HepG2 (cell line): Measurements from ENCODE around the gene CPHXL2. TPM values are rescaled to one million over a fixed set of nuclear protein-coding genes. Genes with fewer than 3 reads are reported as not detected.
A peak's percentile ranks its signal among the peaks of the same experiment; 100 is the strongest.

Source experiments
- ARID2 ChIP-seq: sonication (generic); formaldehyde crosslinking; IDR thresholded peaks from 2 replicates; pipeline ENCODE4 v1.8.1; 2022; ENCODE audit warnings: mild to moderate bottlenecking, missing genetic modification reagents, borderline replicate concordance
- CBFB ChIP-seq: sonication (generic); formaldehyde crosslinking; IDR thresholded peaks from 2 replicates; pipeline ENCODE4 v1.4.0; 2020; ENCODE audit warnings: missing genetic modification reagents
- DR1 ChIP-seq: sonication (generic); formaldehyde crosslinking; IDR thresholded peaks from 2 replicates; pipeline ENCODE4 v1.8.0; 2021; ENCODE audit warnings: mild to moderate bottlenecking, missing genetic modification reagents, inconsistent platforms
- FOXK2 ChIP-seq: fragments of 450-650 bp; IDR thresholded peaks from 2 replicates; pipeline ENCODE4 v1.6.1; 2016
- NFE2L1 ChIP-seq: sonication (generic); formaldehyde crosslinking; IDR thresholded peaks from 2 replicates; pipeline ENCODE4 v1.4.0; 2020; ENCODE audit warnings: missing genetic modification reagents, mild to moderate bottlenecking, borderline replicate concordance
- RAD51 ChIP-seq: fragments of 450-650 bp; IDR thresholded peaks from 2 replicates; pipeline ENCODE4 v1.6.1; 2016; ENCODE audit warnings: borderline replicate concordance
- RXRA ChIP-seq: sonication (generic); formaldehyde crosslinking; IDR thresholded peaks from 2 replicates; pipeline ENCODE4 v1.5.1; 2020; ENCODE audit warnings: missing genetic modification reagents
- SRSF9 ChIP-seq: fragments of 200-400 bp; formaldehyde crosslinking; IDR thresholded peaks from 2 replicates; pipeline ENCODE4 v1.6.1; 2018; ENCODE audit warnings: borderline replicate concordance, mild to moderate bottlenecking, low read depth, low read length; ENCODE audit not compliant: insufficient read depth, poor library complexity, severe bottlenecking
- SUZ12 ChIP-seq: fragments of 150-350 bp; IDR thresholded peaks from 2 replicates; pipeline ENCODE4 v1.6.1; 2014; ENCODE audit warnings: low read depth, low read length
- TP53 ChIP-seq: sonication (generic); formaldehyde crosslinking; conservative IDR thresholded peaks from 2 replicates; pipeline ENCODE4 v1.4.0; 2020; ENCODE audit warnings: missing genetic modification reagents
- TSC22D2 ChIP-seq: sonication (generic); formaldehyde crosslinking; IDR thresholded peaks from 2 replicates; pipeline ENCODE4 v1.5.1; 2020; ENCODE audit warnings: missing genetic modification reagents, mild to moderate bottlenecking, borderline replicate concordance
- ZNF138 ChIP-seq: sonication (generic); formaldehyde crosslinking; IDR thresholded peaks from 2 replicates; pipeline ENCODE4 v1.5.0; 2020; ENCODE audit warnings: mild to moderate bottlenecking, low read depth, missing genetic modification reagents
- ZNF224 ChIP-seq: sonication (generic); formaldehyde crosslinking; IDR thresholded peaks from 2 replicates; pipeline ENCODE4 v1.5.0; 2020; ENCODE audit warnings: mild to moderate bottlenecking, missing genetic modification reagents
- ZNF530 ChIP-seq: sonication (generic); formaldehyde crosslinking; IDR thresholded peaks from 2 replicates; pipeline ENCODE4 v1.5.0; 2020; ENCODE audit warnings: low read depth, mild to moderate bottlenecking, missing genetic modification reagents
- ZNF546 ChIP-seq: sonication (generic); formaldehyde crosslinking; conservative IDR thresholded peaks from 2 replicates; pipeline ENCODE4 v1.8.1; 2023; ENCODE audit warnings: mild to moderate bottlenecking, missing genetic modification reagents
- ZNF615 ChIP-seq: sonication (generic); formaldehyde crosslinking; IDR thresholded peaks from 2 replicates; pipeline ENCODE4 v1.5.0; 2020; ENCODE audit warnings: mild to moderate bottlenecking, missing genetic modification reagents, borderline replicate concordance
- ZNF761 ChIP-seq: sonication (generic); formaldehyde crosslinking; conservative IDR thresholded peaks from 2 replicates; pipeline ENCODE4 v1.4.0; 2020; ENCODE audit warnings: mild to moderate bottlenecking, missing genetic modification reagents
- ZNF766 ChIP-seq: sonication (generic); formaldehyde crosslinking; IDR thresholded peaks from 2 replicates; pipeline ENCODE4 v1.5.0; 2020; ENCODE audit warnings: missing genetic modification reagents, borderline replicate concordance
- ZNF773 ChIP-seq: sonication (generic); formaldehyde crosslinking; IDR thresholded peaks from 2 replicates; pipeline ENCODE4 v1.4.0; 2020; ENCODE audit warnings: missing genetic modification reagents, borderline replicate concordance
- ZSCAN25 ChIP-seq: sonication (generic); formaldehyde crosslinking; IDR thresholded peaks from 2 replicates; pipeline ENCODE4 v1.8.0; 2022; ENCODE audit warnings: mild to moderate bottlenecking, missing genetic modification reagents
- polyA plus RNA-seq, 8 experiments: library from polyadenylated mRNA; depleted of rRNA in 3 of 8; stranded (reverse) in 7 of 8; unstranded in 1 of 8; fragments of >200 nt; fragmentation: Illumina TruSeq in 4 of 8; extraction: Trizol in 4 of 8; gene quantifications; 2 replicates each; pipeline versions ENCODE4 v1.2.1 to v1.2.3, GENCODE V29; 2011 to 2016; ENCODE audit warnings: low read depth in 4 of 8, missing spikeins in 1 of 8, mixed read lengths in 1 of 8; ENCODE audit not compliant: insufficient read depth in 1 of 8
- total RNA-seq, 5 experiments: library from RNA; depleted of rRNA; stranded (reverse); fragments of >200 nt; fragmentation: Illumina TruSeq; extraction: Trizol; gene quantifications; 2 replicates each; pipeline ENCODE4 v1.2.3, GENCODE V29; 2016; ENCODE audit warnings: low read depth in 1 of 5
- TF ChIP-seq, protein P1 (sequence below): IDR thresholded peaks from 2 replicates; pipeline ENCODE4 v1.6.1; 2012; ENCODE audit warnings: inconsistent platforms
- TF ChIP-seq, protein P2 (sequence below): sonication (generic); formaldehyde crosslinking; IDR thresholded peaks from 2 replicates; pipeline ENCODE4 v1.5.1; 2020; ENCODE audit warnings: missing genetic modification reagents, mild to moderate bottlenecking, borderline replicate concordance
- TF ChIP-seq, protein P3 (sequence below): sonication (generic); formaldehyde crosslinking; IDR thresholded peaks from 2 replicates; pipeline ENCODE4 v1.5.1; 2020; ENCODE audit warnings: mild to moderate bottlenecking, moderate library complexity, missing genetic modification reagents
- TF ChIP-seq, protein P4 (sequence below): sonication (generic); formaldehyde crosslinking; IDR thresholded peaks from 2 replicates; pipeline ENCODE4 v1.5.0; 2020; ENCODE audit warnings: missing genetic modification reagents
- TF ChIP-seq, protein P5 (sequence below): IDR thresholded peaks from 2 replicates; pipeline ENCODE4 v1.6.1; 2018; ENCODE audit warnings: missing genetic modification reagents, mild to moderate bottlenecking, missing compliant biosample characterization

Gene CPHXL2
- total and polyA plus RNA-seq, 2 of the 13 experiments (the other 11 are each of a cell fraction or from before 2014, with no cell fraction given): not detected

DNA sequence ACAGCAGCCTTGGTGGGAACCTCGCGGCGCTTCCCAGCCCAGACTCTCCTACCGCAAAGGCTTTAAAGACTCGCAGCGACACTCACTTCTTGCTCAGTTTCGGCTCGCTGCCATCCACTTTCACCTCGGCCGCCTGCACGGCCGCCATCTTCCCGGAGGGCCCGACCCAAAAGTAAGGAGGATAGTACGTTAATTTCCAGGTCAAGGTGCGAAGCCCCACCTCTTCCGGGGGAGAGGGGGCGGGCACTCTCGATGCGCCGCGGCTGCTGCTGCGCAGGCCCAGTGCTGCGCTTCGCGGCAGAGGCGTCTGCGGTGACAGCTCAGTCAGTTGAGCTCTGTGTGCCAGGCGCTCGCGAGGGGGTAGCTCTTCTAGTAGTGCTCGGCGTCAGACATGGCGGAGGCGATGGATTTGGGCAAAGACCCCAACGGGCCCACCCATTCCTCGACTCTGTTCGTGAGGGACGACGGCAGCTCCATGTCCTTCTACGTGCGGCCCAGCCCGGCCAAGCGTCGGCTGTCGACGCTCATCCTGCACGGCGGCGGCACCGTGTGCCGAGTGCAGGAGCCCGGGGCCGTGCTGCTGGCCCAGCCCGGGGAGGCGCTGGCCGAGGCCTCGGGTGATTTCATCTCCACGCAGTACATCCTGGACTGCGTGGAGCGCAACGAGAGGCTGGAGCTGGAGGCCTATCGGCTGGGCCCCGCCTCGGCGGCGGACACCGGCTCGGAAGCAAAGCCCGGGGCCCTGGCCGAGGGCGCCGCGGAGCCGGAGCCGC, 29.1 kb downstream of the CPHXL2 start, which contains the start of the genes KARS1 and TERF2IP (continued):
- TF ChIP-seq TP53 (CRISPR knock-in tag): no peak
- TF ChIP-seq, protein P1, sequence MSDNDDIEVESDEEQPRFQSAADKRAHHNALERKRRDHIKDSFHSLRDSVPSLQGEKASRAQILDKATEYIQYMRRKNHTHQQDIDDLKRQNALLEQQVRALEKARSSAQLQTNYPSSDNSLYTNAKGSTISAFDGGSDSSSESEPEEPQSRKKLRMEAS: peak; percentile 74
- TF ChIP-seq, protein P2, sequence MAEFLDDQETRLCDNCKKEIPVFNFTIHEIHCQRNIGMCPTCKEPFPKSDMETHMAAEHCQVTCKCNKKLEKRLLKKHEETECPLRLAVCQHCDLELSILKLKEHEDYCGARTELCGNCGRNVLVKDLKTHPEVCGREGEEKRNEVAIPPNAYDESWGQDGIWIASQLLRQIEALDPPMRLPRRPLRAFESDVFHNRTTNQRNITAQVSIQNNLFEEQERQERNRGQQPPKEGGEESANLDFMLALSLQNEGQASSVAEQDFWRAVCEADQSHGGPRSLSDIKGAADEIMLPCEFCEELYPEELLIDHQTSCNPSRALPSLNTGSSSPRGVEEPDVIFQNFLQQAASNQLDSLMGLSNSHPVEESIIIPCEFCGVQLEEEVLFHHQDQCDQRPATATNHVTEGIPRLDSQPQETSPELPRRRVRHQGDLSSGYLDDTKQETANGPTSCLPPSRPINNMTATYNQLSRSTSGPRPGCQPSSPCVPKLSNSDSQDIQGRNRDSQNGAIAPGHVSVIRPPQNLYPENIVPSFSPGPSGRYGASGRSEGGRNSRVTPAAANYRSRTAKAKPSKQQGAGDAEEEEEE (CRISPR knock-in tag): peak; percentile 54; the same call in 1 of the 2 replicates
- peak; percentile 71 for TF ChIP-seq RXRA (CRISPR knock-in tag)
- TF ChIP-seq, protein P3, sequence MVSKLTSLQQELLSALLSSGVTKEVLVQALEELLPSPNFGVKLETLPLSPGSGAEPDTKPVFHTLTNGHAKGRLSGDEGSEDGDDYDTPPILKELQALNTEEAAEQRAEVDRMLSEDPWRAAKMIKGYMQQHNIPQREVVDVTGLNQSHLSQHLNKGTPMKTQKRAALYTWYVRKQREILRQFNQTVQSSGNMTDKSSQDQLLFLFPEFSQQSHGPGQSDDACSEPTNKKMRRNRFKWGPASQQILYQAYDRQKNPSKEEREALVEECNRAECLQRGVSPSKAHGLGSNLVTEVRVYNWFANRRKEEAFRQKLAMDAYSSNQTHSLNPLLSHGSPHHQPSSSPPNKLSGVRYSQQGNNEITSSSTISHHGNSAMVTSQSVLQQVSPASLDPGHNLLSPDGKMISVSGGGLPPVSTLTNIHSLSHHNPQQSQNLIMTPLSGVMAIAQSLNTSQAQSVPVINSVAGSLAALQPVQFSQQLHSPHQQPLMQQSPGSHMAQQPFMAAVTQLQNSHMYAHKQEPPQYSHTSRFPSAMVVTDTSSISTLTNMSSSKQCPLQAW: peak; percentile 90; the same call in 1 of the 2 replicates
- TF ChIP-seq, protein P4, sequence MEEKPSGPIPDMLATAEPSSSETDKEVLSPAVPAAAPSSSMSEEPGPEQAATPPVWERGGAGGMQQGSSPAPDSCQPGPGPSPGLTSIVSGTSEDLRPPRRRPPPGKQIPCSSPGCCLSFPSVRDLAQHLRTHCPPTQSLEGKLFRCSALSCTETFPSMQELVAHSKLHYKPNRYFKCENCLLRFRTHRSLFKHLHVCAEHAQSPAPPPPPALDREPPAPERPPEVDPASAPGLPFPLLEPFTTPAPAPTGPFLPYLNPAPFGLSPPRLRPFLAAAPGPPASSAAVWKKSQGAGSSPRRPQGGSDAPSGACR: peak; percentile 69; the same call in 1 of the 2 replicates
- no peak for TF ChIP-seq SUZ12
- TF ChIP-seq ZNF224 (CRISPR knock-in tag): peak; percentile 96
- TF ChIP-seq ZNF138: 0 out of 2 replicates have a peak, but pooled peaks have one; percentile 31
- TF ChIP-seq, protein P5, sequence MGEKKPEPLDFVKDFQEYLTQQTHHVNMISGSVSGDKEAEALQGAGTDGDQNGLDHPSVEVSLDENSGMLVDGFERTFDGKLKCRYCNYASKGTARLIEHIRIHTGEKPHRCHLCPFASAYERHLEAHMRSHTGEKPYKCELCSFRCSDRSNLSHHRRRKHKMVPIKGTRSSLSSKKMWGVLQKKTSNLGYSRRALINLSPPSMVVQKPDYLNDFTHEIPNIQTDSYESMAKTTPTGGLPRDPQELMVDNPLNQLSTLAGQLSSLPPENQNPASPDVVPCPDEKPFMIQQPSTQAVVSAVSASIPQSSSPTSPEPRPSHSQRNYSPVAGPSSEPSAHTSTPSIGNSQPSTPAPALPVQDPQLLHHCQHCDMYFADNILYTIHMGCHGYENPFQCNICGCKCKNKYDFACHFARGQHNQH (CRISPR knock-in tag): peak; percentile 93
- TF ChIP-seq FOXK2: no peak
- TF ChIP-seq ZSCAN25 (CRISPR knock-in tag): peak; percentile 70; the same call in 1 of the 2 replicates
- TF ChIP-seq ARID2 (CRISPR knock-in tag): no peak
- TF ChIP-seq SRSF9: no peak
- TF ChIP-seq NFE2L1 (CRISPR knock-in tag): no peak
- TF ChIP-seq ZNF530 (CRISPR knock-in tag): no peak
- peak; percentile 41; the same call in 1 of the 2 replicates for TF ChIP-seq TSC22D2 (CRISPR knock-in tag)
- peak; percentile 48; the same call in 1 of the 2 replicates for TF ChIP-seq ZNF761 (CRISPR knock-in tag)
- no peak for TF ChIP-seq RAD51
- no peak for TF ChIP-seq ZNF615 (CRISPR knock-in tag)
- peak; percentile 97 for TF ChIP-seq ZNF546 (CRISPR knock-in tag)
- peak; percentile 65; the same call in 1 of the 2 replicates for TF ChIP-seq DR1
- peak; percentile 80 for TF ChIP-seq CBFB (CRISPR knock-in tag)
- TF ChIP-seq ZNF773 (CRISPR knock-in tag): peak; percentile 28; the same call in 1 of the 2 replicates
- TF ChIP-seq ZNF766 (CRISPR knock-in tag): peak; percentile 93
